Pulmonary artery endothelial cell (primary cell): ENCODE data around the gene NTNG1. TPM values are rescaled to one million over a fixed set of nuclear protein-coding genes. Genes with fewer than 3 reads are reported as not detected.

ENCODE experiments used
- DNase-seq: peaks from one replicate; pipeline ENCODE4 v3.0.0-alpha.2; 2011; ENCODE audit warnings: low read depth, low spot score
- total RNA-seq: library from RNA; depleted of rRNA; stranded (reverse); fragments of >200 nt; gene quantifications from 2 replicates; pipeline ENCODE4 v1.2.3, GENCODE V29; 2014

The NTNG1 gene
- total RNA-seq, 1 donor from 2014 or later: 0.20 TPM

DNA sequence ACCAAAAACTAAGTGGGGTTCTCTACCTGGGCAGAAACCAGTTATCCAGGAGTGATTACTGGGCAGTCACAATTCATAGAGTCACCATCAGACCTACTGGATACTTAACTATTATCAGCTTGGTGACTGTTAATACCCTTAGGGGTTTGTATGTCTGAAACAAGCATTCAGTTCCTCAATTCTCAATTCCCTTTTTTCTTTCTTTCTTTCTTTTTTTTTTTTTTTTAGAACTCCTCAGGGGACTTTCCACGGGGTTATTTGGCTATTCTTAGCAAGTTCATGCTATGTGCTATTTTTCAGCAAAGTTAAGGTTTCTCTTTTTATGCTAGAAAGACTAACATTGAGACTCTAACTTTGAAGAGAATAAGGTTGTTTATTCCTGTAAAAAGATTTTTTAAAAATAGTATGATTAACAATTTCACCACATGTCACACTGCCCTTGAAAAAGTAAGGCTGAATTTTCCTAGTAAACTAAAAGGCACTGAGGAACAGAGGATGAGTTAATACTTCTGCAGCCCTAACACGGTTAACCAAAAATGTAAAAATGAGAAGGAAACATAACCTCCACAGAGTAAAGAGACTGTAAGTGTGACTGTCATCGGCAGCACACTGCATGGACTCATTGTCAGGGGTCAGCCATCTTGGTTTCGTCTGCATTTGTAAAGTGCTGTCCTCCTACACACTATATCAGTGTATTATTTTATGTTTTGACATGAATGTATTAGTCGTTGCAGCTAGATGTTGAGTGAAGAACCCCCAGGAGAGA is 310.2 kb downstream of the NTNG1 start:
- DNase-seq: no peak

DNA sequence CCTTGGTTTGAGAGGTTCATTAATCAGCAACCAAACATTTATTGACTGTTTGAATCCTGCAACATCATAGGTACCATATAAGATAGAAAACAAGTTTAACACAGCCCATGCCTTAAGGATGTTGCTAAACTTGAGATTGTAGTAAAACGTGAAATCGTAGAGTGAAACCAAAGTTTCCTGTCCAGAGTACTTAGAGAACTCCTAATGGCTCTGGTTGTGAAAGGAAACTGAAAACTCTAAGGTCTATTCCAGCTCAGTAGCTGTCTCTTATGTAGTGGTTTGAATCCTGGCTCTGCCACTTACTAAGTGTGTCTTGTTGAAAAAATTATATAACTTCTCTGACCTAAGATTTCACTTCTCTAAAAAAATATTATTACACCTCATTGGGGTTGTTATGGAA is 310.9 kb downstream of the NTNG1 start:
- no peak for DNase-seq

DNA sequence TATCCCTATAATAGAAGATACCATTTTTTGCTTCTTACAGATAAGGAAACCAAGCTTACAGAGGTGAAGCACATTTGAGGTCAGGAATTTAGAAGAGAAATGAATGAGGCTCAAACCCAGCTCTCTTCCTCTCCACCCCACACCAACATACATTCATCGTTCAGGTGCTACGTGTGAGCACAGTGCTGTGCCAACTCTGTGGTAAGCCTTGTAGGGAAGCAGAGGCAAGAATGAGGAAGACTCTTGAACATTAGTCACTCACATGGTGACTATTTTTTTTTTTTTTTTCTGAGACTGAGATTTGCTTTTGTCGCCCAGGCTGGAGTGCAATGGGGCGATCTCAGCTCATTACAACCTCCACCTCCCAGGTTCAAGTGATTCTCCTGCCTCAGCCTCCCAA is 314.0 kb downstream of the NTNG1 start:
- no peak for DNase-seq

DNA sequence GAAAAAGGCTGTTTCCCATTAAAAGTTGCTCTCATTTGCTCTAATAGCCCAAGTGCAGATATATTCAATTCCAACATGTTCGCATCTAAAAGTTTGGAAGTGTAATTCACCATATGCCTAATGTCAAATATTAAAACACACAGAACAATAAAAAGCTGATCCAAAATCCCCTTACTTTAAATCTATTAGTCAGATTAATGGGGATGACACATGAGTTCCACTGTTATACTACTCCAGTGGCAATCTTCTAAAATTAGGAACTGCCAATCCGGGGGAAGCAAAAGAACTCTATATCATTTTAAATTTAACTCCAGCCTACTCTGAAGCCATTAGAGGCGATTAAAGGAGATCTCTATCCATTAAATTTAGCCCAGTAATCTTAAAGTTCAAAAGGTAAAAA is 317.1 kb downstream of the NTNG1 start:
- DNase-seq: no peak

DNA sequence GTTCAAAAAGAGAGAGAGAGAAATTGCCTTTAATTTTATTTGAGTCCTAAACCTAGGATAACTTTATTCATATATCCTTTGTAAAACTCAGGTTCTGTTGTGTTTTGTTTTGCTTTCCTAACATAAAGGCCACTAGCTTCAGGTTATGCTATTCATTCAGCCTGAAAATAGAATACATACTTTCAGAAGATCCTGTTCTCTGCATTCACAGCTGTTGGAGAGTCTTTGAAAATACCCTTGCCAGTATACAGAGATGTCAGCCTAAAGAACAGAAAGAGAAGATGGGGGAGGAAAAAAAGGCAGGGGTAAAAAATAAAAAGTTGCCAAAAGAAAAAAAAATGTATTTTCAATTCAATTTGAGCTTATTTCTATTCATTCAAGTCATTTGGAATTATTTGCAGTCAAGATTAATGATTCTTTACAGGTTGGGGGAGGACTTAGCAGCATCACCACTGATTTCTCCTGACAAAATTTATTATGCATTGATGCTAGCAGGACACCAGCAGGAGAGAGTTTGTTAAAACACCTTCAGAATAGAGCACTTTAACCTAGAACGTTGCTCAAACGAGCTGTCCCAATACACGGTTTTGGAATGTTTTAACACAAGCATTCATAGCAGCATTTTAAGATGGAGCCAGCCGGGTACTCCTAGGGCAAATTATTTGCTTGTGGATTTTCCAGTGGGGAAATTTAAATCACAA is 318.5 kb downstream of the NTNG1 start:
- DNase-seq: no peak

- DNase-seq: no peak
These were observed 319.2 kb downstream of the NTNG1 start for GRCh38 chr1:107460035-107460434.

GRCh38 chr1:107464827-107465226 is 324.0 kb downstream of the NTNG1 start:
- DNase-seq: no peak

GRCh38 chr1:107467286-107467685 is 326.4 kb downstream of the NTNG1 start:
- DNase-seq: no peak

GRCh38 chr1:107467811-107468210 is 327.0 kb downstream of the NTNG1 start:
- no peak for DNase-seq

DNA sequence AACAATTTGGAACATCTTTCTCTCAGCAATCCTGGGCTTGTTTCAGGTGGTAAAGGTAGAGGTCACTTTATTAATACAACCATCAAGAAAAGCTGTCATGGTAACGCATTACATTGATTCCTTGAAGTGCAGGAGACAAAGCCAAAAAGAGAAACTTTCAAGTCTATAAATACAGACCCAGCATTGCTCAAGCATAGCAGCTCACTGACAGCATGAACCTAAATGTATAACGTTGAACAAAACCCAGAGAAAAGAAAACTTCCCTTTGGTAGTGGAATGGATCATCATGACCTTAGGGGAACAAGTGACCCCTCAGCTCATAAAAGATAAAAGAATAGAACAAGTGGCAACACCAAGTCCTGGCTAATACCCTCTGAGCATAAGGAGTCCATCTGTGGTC is 332.2 kb downstream of the NTNG1 start:
- DNase-seq: no peak

DNA sequence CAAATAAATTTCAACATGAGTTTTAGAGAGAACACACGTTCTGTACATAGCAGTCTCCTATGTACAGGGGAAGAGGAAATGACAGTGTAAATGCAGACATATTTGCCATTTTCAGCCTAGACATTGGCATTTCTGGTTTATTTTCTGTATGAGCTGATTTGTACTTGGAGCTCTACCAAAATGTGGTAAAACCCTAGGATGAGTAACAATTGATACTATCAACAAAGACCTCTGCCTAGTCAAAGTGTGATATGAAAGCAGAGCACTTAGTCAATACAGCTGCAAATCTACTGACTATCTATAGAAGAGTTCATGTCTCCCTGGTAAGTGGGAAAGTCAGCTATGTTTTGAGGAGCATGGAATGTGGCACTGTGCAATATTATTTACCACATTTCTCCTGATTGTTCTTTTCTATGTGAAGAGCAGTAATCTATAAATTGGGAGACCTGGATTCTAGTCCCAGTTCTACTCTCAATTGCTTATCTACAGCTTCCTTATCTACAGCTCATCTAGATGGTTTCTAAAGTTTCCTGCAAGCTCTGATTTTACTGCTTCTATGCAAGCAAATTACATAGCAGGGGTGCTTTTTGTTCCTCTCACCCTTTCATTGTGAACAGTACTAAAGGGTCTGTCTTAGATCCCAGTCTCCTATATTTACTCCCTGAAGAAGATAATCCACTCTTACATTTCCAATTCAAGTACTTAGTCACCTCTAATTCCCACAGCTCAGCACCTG is 334.2 kb downstream of the NTNG1 start:
- no peak for DNase-seq

- DNase-seq: no peak
These were observed 336.4 kb downstream of the NTNG1 start for GRCh38 chr1:107477233-107477632.

DNA sequence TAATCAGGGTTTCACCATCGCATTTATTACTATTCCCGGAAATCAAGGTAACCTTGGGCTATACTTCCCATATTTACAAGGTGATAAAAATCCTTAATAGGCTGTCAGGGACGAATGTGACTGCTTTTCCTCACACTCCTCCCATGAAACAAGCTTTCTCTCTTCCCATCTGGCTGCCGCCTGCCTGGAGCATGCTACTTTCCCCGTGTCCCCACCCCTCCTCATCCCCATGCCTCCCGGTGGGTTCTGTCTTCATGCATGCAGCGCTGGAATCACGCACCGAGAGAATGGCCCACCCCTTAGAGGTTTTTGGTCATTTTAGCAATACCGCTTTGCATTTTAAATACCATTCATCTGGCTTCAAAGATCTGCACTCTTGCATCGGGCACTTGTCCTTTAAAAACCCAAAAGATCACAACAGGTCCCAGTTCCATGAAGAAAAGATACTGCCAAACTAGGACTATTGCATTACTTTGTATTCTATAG is 339.1 kb downstream of the NTNG1 start:
- no peak for DNase-seq

- no peak for DNase-seq
These were observed 339.9 kb downstream of the NTNG1 start for GRCh38 chr1:107480548-107481415.

GRCh38 chr1:107481756-107482384 is 341.0 kb downstream of the NTNG1 start:
- no peak for DNase-seq

DNA sequence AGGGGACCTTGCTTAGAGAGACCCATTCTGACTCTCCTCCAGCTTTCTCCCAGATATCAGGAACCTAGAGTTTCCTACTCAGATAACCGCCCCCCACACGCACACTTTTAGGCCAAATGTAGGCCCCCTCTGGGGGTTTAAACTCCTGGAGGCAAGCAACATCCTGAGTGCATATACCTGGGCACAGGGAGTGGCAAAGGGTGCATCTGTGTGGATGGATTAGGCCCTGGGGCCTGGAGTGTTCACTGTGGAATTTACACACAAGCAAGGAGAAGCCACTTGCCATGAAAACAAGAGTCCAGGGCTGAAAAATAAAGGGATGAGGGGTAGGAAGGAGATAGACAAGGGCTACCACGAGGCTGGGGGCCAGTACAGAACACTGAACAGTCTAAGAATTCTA is 343.1 kb downstream of the NTNG1 start:
- no peak for DNase-seq

- no peak for DNase-seq
These were observed 345.5 kb downstream of the NTNG1 start for GRCh38 chr1:107486349-107486748.

GRCh38 chr1:107487506-107487905 is 346.7 kb downstream of the NTNG1 start:
- no peak for DNase-seq

DNA sequence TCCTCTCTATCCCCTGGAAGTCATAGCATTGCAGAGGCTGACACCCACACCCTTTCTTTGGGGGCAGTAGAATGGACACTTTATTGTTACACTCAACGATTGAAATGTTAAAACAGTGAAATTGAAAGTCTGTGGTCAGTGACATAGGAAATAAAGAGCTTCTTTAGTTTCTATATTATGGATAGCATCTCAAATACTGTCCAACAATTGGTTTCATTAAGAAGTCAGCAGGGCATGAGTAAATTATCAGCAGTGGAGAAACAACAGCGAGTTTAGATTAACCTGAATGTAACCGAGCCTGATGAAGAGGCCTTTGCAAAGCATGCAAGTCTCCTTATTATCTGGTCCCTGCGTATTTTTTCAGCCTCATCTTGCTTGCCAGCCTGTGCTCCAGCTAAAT is 350.7 kb downstream of the NTNG1 start:
- no peak for DNase-seq

GRCh38 chr1:107493111-107493716 is 352.4 kb downstream of the NTNG1 start:
- no peak for DNase-seq
